ENCODE measurements around the gene SCAND1.
"Not testable (repeated sequence)": the region's sequence is repeated elsewhere in the genome, so short reads cannot be mapped to it uniquely, and the experiment has no call there.

Gene SCAND1

GRCh38 chr20:35959291-35959690, 5.0 kb upstream of the SCAND1 start:
- not testable (repeated sequence) for DNase-seq, ATAC-seq

- ATAC-seq (no peak), DNase-seq (no peak)
Observed at GRCh38 chr20:35956616-35957015, 2.3 kb upstream of the SCAND1 start.

GRCh38 chr20:35954907-35955251, 577 bp upstream of the SCAND1 start:
- DNase-seq (no peak), ATAC-seq (no peak)

GRCh38 chr20:35953387-35954199, 709 bp downstream of the SCAND1 start:
- peak; percentile 66 for DNase-seq
- peak; percentile 14 for ATAC-seq

- DNase-seq: no peak
- no peak for ATAC-seq
Observed at GRCh38 chr20:35952480-35953386, 1.6 kb downstream of the SCAND1 start.

- not testable (repeated sequence) for DNase-seq, ATAC-seq
Observed at GRCh38 chr20:35952080-35952479, 2.2 kb downstream of the SCAND1 start.

- DNase-seq (no peak), ATAC-seq (no peak)
Observed at GRCh38 chr20:35950093-35950492, 4.2 kb downstream of the SCAND1 start.

GRCh38 chr20:35947907-35948306, 6.4 kb downstream of the SCAND1 start:
- no peak for ATAC-seq
- DNase-seq: no peak

- peak; percentile 29 for DNase-seq
- peak; percentile 55 for ATAC-seq
Observed at GRCh38 chr20:35947489-35947888, 6.8 kb downstream of the SCAND1 start.

DNA sequence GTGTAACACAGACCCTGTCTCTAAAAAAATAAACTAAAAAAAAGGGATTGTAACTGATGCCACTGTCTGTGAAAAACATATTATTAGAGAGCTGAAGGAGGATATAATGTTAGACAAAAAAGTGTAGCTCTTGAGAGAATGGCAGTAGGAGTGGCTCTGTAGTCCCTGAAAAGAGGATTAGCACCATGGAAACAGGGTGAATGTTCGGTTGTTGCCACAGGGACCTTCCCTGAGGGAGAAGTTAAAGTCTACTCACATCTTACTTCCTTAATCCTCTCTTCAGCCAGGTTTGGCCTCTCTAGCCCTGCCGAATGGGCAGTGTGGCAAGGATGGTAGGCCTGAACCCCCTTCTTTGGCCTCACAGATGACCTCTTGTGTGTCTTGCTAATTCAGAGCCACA, 12.1 kb downstream of the SCAND1 start:
- ATAC-seq (no peak), DNase-seq (no peak)

DNA sequence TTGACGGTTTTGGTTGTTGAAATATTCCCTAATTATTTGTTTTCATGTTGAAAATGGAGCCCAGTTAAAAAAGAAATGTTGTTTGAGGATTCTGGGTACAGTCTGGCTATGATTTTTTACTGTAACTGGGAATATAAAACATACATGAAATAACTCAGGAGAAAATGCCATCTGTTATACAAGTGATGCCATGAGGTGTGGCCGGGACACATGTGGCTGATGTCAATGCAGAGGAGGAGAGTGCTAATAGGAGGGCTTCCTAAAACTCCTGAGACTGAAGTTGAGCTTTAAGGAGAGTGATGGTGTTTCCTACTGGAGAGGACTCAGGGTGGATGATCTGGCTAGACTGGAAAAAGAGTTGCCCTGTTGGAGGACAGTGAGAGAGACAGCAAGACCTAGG, 12.7 kb downstream of the SCAND1 start:
- ATAC-seq: no peak
- DNase-seq: no peak

- ATAC-seq (no peak), DNase-seq (no peak)
Observed at GRCh38 chr20:35939264-35939663, 15.0 kb downstream of the SCAND1 start.

DNA sequence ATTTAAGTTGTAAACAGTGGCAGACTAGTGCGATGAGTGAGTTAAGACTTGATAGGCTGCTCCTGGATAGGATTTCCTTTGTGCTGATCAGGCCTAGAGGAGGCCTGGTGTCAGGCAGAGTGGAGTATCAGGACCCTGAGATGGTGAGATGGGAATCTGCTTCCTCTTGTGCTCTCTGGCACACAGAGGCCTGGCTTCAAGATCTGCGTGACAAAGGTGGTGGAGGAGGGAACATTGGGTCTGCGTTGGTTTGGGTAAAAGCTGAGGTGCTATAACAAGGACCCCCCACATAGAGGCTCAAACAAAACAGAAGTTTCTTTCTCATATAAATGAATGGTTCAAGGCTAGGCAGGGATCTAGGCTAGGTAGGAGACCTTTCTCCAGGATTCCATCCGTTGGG, 20.3 kb downstream of the SCAND1 start:
- DNase-seq (no peak), ATAC-seq (no peak)

- ATAC-seq (no peak), DNase-seq (no peak)
Observed at GRCh38 chr20:35929301-35929700, 25.0 kb downstream of the SCAND1 start.

DNA sequence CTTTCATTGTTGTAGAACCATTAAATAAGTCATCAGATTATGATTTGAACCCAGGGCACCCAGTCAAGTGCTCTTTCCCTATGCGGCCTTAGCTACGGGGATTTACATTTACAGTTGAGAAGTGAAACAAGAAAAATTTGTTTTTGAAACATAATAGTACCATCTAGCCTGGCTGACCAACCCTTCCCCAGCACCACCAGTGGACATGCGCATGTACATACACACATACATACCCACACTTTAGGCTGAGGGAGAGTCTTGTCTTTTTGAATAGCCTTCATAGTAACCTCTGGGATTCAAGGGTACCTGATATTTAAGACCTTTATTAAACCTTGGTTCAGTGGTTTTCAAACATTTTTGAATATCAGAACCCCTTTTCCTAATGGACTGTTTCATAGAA, 33.8 kb downstream of the SCAND1 start:
- ATAC-seq: no peak
- DNase-seq: no peak

- ATAC-seq (no peak), DNase-seq (no peak)
Observed at GRCh38 chr20:35918021-35918420, 36.3 kb downstream of the SCAND1 start.

GRCh38 chr20:35917077-35917476, 37.2 kb downstream of the SCAND1 start:
- ATAC-seq (no peak), DNase-seq (no peak)

DNA sequence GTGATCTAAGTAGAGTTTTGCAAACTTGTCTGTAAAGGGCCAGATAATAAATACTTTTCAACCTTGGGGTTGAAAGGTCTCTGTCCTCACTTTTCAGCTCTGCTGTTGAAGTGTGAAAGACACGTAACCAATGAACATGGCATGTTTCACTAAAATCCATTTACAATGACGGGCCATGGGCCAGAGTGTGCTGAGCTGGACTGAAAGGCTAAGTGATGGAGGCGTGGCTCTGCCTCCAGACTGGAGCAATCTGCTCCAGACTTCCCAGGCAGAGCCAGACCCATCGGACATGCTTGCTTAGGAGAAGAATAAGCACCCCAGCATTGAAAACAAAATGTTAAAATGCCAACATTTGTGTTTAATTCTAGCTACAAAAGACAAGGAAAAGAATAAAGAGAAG, 41.4 kb downstream of the SCAND1 start:
- DNase-seq: no peak
- ATAC-seq: no peak

DNA sequence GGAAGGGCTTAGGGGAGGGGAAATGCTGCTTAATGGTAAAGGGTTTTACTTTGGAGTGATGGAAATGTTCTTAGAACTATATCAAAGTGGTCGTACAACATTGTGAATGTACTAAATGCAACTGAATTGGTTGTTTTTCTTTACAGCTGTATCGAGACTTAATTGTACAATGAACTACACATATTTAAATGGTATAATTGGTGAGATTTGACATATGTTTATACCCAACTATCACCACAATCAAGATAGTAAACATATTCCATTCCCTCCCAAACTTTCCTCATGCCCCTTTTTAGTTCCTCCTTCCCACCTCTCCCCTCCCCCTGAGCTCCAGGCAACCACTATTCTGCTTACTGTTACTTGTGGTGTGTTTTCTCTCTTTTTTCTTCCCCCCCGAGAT, 44.0 kb downstream of the SCAND1 start:
- no peak for ATAC-seq

GRCh38 chr20:35909796-35910195, 44.5 kb downstream of the SCAND1 start:
- no peak for ATAC-seq
- DNase-seq: no peak

More for the DNA sequence above, 44.0 kb downstream of the SCAND1 start:
- no peak for DNase-seq

- DNase-seq (no peak), ATAC-seq (peak; percentile 80)
Observed at GRCh38 chr20:35909176-35909575, 45.1 kb downstream of the SCAND1 start.

DNA sequence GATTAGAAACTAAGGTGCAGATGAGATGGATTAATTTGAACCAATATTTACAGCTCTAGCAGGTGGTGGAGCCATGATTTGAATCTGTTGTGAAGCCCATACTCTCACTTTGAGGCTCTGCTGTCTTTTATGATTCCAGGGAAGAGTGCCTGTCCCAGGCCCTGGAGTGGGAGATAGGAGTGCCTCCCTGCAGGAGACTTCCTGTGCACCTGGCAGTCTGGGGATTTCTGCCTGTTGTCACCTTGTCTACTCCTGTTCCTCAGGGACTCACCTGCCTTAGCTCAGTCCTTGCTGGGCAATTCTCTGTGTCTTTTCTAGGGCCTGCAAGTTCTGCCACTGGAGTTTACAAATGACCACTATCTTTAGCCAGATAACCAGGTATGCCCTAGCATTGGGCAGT, 46.3 kb downstream of the SCAND1 start:
- no peak for ATAC-seq
- no peak for DNase-seq

GRCh38 chr20:35907017-35907701, 47.1 kb downstream of the SCAND1 start:
- ATAC-seq (no peak), DNase-seq (no peak)
